Measurements from ENCODE around the gene P2RY12.
A peak's percentile ranks its signal among the peaks of the same experiment; 100 is the strongest.
"Not testable (repeated sequence)": the region's sequence is repeated elsewhere in the genome, so short reads cannot be mapped to it uniquely, and the experiment has no call there.

The P2RY12 gene

GRCh38 chr3:151392191-151392590 lies 7.6 kb upstream of the P2RY12 start:
- not testable (repeated sequence) for DNase-seq

GRCh38 chr3:151391720-151392119 lies 7.2 kb upstream of the P2RY12 start:
- no peak for DNase-seq

- DNase-seq: no peak
Observed at GRCh38 chr3:151387842-151388241, 3.3 kb upstream of the P2RY12 start.

GRCh38 chr3:151387432-151387831 lies 2.9 kb upstream of the P2RY12 start:
- no peak for DNase-seq

- DNase-seq: no peak
Observed at GRCh38 chr3:151386056-151386455, 1.5 kb upstream of the P2RY12 start.

GRCh38 chr3:151383956-151384355 lies 597 bp downstream of the P2RY12 start:
- DNase-seq: no peak

- DNase-seq: no peak
Observed at GRCh38 chr3:151383111-151383510, 1.4 kb downstream of the P2RY12 start.

GRCh38 chr3:151382671-151383070 lies 1.9 kb downstream of the P2RY12 start:
- no peak for DNase-seq

GRCh38 chr3:151379083-151379734 lies 5.3 kb downstream of the P2RY12 start:
- DNase-seq: peak in 1 of 2 experiments; percentile 6

GRCh38 chr3:151377768-151378385 lies 6.7 kb downstream of the P2RY12 start:
- DNase-seq: no peak

- no peak for DNase-seq
Observed at GRCh38 chr3:151372063-151372820, 12.3 kb downstream of the P2RY12 start.

- no peak for DNase-seq
Observed at GRCh38 chr3:151371526-151371925, 13.0 kb downstream of the P2RY12 start.

GRCh38 chr3:151367448-151367847 lies 17.1 kb downstream of the P2RY12 start:
- DNase-seq: no peak

- DNase-seq: no peak
Observed at GRCh38 chr3:151366993-151367392, 17.6 kb downstream of the P2RY12 start.

GRCh38 chr3:151362751-151363174 lies 21.8 kb downstream of the P2RY12 start:
- no peak for DNase-seq

- DNase-seq: no peak
Observed at GRCh38 chr3:151357463-151357850, 27.1 kb downstream of the P2RY12 start.

- DNase-seq: no peak
Observed at GRCh38 chr3:151356794-151357462, 27.6 kb downstream of the P2RY12 start.

- no peak for DNase-seq
Observed at GRCh38 chr3:151351648-151352047, 32.9 kb downstream of the P2RY12 start.

- no peak for DNase-seq
Observed at GRCh38 chr3:151351219-151351618, 33.3 kb downstream of the P2RY12 start.

- no peak for DNase-seq
Observed at GRCh38 chr3:151350656-151351055, 33.9 kb downstream of the P2RY12 start.

GRCh38 chr3:151347432-151347831 lies 37.1 kb downstream of the P2RY12 start:
- no peak for DNase-seq

- DNase-seq: no peak
Observed at GRCh38 chr3:151346292-151346691, 38.3 kb downstream of the P2RY12 start.

GRCh38 chr3:151345859-151346258 lies 38.7 kb downstream of the P2RY12 start:
- peak in 1 of 2 experiments; percentile 5 for DNase-seq

Data from SW 1271 (cell line).